HL-60/S4 treated with phorbol 12-myristate 13-acetate at 8.2 ng/mL for 4 days and 3 days (cell line): ENCODE measurements around the gene SP110.
"Not testable (repeated sequence)": the region's sequence is repeated elsewhere in the genome, so short reads cannot be mapped to it uniquely, and the experiment has no call there.

ENCODE experiments used
- in situ Hi-C: fragments of 300-500 bp; cut with MboI; formaldehyde crosslinking; loops from 2 replicates; pipeline ENCODE4 v1.15.0; 2022; ENCODE audit warnings: low sequenced_read_pairs

SP110 gene

DNA sequence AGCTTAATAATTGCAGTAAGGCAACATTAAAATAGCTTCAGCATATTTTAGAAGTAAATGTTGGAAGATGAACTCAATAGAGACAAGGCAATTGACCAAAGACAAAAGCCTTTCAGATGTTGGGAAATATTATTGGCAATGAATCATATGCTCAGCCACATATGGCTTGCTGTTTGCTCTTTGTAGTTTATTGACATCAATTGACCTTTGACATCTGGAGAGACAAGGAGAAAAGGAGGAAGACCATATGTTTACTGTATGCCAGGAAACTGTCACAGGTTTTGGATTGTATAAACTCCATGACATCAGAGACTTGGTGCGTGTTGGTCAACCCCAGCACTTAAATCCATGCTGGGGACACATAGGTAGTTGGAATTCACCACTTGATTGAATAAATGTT lies 90.4 kb downstream of the SP110 start:
- in situ Hi-C loops: no loop called here

DNA sequence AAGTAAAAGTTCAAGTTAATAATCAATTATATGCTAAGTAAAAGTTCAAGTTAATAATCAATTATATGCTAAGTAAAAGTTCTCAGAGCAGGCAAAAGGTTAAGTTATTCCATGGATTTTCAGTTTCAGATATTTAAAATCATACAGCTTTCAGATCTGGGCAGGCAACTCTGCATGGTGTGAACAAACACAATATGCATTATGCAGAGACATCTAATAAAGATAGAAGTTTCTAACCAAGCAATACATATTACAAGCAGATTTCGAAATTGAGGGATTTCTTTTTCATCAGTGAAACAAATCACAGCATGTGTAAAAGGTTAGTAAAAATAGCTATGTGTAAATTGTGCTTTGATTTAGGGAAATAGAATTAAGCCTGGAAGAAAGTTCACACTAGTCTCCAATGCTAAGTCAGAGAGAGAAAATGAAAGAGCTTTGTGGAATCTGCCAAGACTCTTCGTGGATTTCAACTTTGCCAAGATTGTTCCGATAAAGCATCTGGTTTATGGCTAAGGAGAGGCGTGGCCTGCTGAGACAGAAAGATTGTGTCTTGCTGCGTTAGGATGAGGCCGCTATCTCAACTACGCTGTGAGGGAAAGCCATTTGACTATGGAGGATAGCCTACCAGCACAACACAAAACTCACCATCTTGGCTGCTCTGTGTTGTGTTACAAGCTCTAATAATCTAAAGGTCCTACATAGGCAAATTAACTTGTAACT lies 91.0 kb downstream of the SP110 start:
- in situ Hi-C loops: no loop called here

DNA sequence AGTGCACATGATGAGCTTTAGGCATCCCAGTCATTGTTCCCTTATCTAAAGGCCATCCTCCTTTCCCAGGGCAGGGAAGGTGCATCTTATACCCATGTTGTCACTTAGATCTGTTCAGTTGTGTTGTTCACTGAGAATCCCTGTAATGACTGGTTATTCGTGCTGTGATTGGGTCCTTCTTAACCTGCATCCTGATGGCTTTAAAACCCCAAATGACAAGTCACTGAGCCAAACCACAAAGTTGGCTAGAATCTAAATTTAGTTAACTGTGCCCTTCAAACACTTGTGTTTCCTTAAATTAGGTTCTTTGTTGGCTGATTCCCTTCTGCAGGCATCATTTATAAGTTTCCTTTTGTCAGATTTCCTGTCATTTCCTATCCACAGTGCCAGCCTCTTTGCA lies 92.6 kb downstream of the SP110 start:
- in situ Hi-C loops: no loop called here

DNA sequence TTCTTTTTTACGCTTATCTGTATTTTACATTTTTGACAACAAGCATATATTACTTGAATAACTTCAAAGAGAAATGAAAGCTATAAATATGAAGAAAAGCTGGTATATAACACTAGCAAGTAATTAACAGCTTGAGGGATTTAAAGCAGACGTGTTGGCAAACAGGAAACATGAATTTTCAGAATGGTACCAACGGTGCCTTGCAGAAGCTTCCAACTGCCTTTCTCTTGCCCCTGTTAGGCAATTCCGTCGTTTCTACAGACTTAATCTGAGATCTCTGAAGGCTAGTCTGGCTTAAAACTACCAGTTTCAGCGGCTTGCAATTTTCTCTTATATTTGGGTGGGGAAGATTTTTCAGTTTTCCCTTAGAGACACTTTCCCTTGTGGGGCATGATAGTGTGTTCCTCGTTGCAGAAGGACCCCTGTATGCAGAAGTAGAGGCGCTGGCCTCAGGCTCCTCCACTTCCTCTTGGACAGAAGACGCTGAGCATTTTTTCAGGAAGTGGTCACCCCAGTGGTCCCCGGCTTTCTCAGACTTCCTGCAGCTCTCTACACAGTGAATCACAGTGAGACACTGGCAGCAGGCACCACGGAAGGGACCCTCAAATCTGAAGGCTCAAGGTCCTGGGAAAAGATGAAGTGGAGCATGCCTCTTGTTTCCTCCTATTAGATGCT lies 94.9 kb downstream of the SP110 start:
- in situ Hi-C loops: no loop called here

DNA sequence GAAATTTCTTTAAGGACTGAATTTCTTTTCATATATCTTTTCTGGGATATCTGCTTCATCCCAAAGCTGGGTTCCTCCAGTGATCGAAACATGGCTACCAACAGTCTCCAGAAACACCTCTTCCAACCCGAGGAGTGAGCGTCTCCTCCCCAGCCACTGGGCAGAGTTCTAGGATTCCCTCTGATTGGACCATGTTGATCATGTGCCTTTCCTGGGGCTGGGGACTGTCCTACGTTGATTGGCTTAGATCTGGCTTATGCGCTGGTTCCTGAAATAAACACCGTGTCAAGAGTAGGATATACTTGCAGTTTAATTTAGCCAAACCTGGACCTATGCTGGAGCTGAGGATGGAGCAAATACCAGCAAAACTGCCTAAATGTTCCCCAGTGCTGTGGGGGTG lies 95.5 kb downstream of the SP110 start:
- in situ Hi-C loops: no loop called here

DNA sequence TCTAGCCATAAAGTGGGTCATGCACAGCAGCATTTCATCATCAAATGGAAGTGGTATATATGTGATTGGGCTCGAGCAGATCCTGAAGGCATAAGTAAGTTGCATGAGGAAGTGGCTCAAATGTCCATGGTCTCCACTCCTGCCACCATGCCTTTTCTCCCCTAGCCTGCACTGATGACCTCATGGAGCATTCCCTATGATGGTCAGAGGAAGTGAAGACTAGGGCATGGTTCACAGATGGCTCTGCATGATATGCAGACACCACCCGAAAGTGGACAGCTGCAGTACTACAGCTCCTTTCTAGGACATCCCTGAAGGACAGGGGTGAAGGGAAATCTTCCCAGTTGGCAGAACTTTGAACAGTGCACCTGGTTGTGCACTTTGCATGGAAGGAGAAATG lies 99.4 kb downstream of the SP110 start:
- in situ Hi-C loops: not testable (repeated sequence)

DNA sequence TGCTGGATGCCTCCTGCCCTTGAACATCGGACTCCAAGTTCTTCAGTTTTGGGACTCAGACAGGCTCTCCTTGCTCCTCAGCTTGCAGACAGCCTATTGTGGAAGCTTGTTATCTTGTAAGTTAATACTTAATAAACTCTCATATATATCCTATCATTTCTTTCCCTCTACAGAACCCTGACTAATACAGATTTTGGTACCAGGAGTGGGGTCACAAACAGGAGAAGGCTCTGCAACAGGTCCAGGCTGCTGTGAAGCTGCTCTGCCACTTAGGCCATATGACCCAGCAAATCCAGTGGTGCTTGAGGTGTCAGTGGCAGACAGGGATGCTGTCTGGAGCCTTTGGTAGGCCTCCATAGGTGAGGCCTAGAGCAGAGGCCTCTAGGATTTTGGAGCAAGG lies 100.0 kb downstream of the SP110 start:
- in situ Hi-C loops: not testable (repeated sequence)
